Coronary artery (tissue), 2 donors: ENCODE results near the gene STXBP4.

Source experiments
- DNase-seq: peaks from one replicate; pipeline ENCODE4 v3.0.0-alpha.2; 2017; ENCODE audit warnings: low spot score
- H3K27ac ChIP-seq, 2 donors: fragments of 200-600 bp; sonication (generic); one replicate each; pipeline ENCODE4 v1.5.1; 2016 to 2019
- H3K4me3 ChIP-seq: fragments of 200-600 bp; sonication (generic); 2 replicates; pipeline ENCODE4 v1.5.1; 2016; ENCODE audit warnings: mild to moderate bottlenecking, moderate library complexity
- CTCF ChIP-seq: fragments of 200-600 bp; sonication (generic); IDR thresholded peaks from one replicate; pipeline ENCODE4 v1.5.1; 2019; ENCODE audit warnings: antibody characterized with exemption

The STXBP4 gene

DNA sequence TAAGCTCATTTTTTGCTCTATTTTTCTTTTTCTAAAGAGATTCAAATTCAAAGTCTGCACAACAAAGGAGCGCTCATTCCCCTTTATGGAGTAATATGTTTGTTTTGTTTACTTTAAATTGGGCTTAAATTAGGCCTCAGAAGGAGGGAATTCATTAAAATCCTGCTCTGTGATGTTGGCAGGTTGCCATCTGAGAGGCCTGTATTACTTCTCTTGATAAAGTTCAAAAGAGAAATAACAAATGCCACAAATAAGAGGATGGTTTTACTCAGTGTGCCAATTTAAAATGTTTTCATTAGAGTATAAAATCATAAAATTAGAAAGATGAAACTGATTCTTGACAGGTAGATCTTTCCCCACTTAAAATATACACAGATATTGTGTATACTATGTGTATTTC is 241.7 kb downstream of the STXBP4 start:
- TF ChIP-seq CTCF = no peak
- no peak overlapping the region for H3K27ac ChIP-seq
- no peak overlapping the region for H3K4me3 ChIP-seq
- DNase-seq = no peak

GRCh38 chr17:55212880-55213279 is 244.3 kb downstream of the STXBP4 start:
- Histone ChIP-seq H3K4me3 (no peak overlapping the region), H3K27ac (no peak overlapping the region)
- no peak for TF ChIP-seq CTCF
- no peak for DNase-seq

DNA sequence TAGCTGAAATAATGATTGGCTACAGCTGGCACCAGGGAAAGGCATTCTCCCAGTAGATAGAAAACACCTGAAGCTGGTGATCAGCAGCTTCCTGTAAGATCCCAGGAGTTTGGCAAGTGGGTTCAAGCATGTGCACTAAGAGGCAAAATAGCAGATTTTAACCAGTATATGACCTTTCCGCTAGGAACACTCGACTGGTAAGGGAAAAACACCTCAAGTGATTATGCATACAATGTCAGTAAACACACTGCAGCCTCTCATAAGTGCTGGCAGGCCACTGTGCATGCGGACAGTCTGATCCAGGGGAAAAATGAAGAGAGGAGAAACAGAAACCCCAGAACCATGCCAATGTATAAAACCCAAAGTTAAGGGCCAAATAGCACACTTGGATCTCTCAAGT is 247.1 kb downstream of the STXBP4 start:
- Histone ChIP-seq H3K4me3 (no peak overlapping the region), H3K27ac (no peak overlapping the region)
- TF ChIP-seq CTCF = no peak
- DNase-seq = no peak

DNA sequence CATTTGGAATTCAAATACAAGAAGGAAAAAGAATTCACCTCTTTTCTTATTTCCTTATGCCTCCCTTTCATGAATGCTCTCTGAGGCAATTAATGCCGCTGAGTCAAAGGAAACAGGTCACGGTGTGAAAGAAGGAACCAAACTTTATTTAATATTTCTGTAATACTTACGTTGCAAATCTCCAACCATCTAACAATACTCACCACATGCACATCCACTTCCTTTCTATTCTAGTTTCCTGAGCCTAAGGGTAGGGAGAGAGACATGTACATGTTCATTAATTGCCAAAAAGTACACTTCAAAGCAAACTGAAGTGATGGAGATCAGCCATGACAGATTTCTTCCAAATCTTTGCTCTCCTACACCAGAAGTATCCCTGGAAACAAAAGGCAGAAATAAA is 248.3 kb downstream of the STXBP4 start:
- no peak for TF ChIP-seq CTCF
- no peak overlapping the region for H3K27ac ChIP-seq
- H3K4me3 ChIP-seq = no peak overlapping the region
- DNase-seq = no peak

GRCh38 chr17:55219459-55219858 is 250.9 kb downstream of the STXBP4 start:
- no peak for TF ChIP-seq CTCF
- DNase-seq = no peak
- Histone ChIP-seq H3K4me3 (no peak overlapping the region), H3K27ac (no peak overlapping the region)

GRCh38 chr17:55219934-55220333 is 251.4 kb downstream of the STXBP4 start:
- TF ChIP-seq CTCF = no peak
- DNase-seq = no peak
- no peak overlapping the region for H3K27ac ChIP-seq

More at GRCh38 chr17:55219934-55220333, 251.4 kb downstream of the STXBP4 start:
- no peak overlapping the region for H3K4me3 ChIP-seq
